Left lung (tissue), 10 donors: ENCODE data around the gene TGM1. TPM values are rescaled to one million over a fixed set of nuclear protein-coding genes. Genes with fewer than 3 reads are reported as not detected.

Experiments
- ATAC-seq: fragments of 200-7000 bp; cut with Tn5 transposase; one replicate; pipeline ENCODE4 v1.9.1; 2020; ENCODE audit warnings: moderate library complexity
- DNase-seq, 4 donors: peaks; one replicate each; pipeline ENCODE4 v3.0.0-alpha.2; 2013 to 2020
- H3K27ac ChIP-seq, 2 donors: fragments of 200-600 bp; sonication (generic) in 1 of 2; one replicate each; pipeline versions ENCODE4 v1.5.0 to v1.8.0; 2020 to 2021
- H3K27me3 ChIP-seq, 2 donors: fragments of 200-600 bp; sonication (generic) in 1 of 2; one replicate each; pipeline versions ENCODE4 v1.5.0 to v1.8.0; 2020 to 2021
- H3K36me3 ChIP-seq, 2 donors: fragments of 200-600 bp; sonication (generic) in 1 of 2; one replicate each; pipeline versions ENCODE4 v1.5.0 to v1.8.0; 2020 to 2021
- H3K4me1 ChIP-seq, 2 donors: fragments of 200-600 bp; one replicate each; pipeline ENCODE4 v1.8.0; 2021
- H3K4me3 ChIP-seq, 2 donors: fragments of 200-600 bp; sonication (generic) in 1 of 2; one replicate each; pipeline versions ENCODE4 v1.5.0 to v1.8.0; 2020 to 2021; ENCODE audit warnings: mild to moderate bottlenecking in 1 of 2
- H3K9me3 ChIP-seq, 2 donors: fragments of 200-600 bp; sonication (generic) in 1 of 2; one replicate each; pipeline versions ENCODE4 v1.5.0 to v1.8.0; 2020 to 2021
- CTCF ChIP-seq, 2 donors: fragments of 200-600 bp; sonication (generic) in 1 of 2; IDR thresholded peaks; one replicate each; pipeline versions ENCODE4 v1.5.0 to v1.8.0; 2021; ENCODE audit warnings: antibody characterized with exemption in 2 of 2
- intact Hi-C, 2 donors: fragments of 100-400 bp; cut with DNase I; formaldehyde crosslinking; loops; one replicate each; pipeline versions ENCODE4 v1.11.2 to v1.14.2; 2022
- polyA plus RNA-seq, 6 donors: library from polyadenylated mRNA; unstranded; fragments of 120-200 nt; gene quantifications; one replicate each; pipeline ENCODE4 v1.2.1, GENCODE V29; 2013; ENCODE audit not compliant: insufficient read length in 6 of 6
- total RNA-seq, 2 donors: library from RNA; stranded (reverse); fragmentation: NEBNext Ultra II Directional; extraction: Animal tissue kit (Norgen Biotek cat#: 25700); gene quantifications; one replicate each; pipeline ENCODE4 v1.2.1, GENCODE V29; 2021
- donor health status: DM: no; HTN: yes; CAD: no.
- donor health status: DM: no; HTN: no; CAD: no.

The TGM1 gene
- total and polyA plus RNA-seq, 8 donors: 2.6 to 9.6 (median 3.6) TPM

GRCh38 chr14:24273422-24273998 is 10.5 kb upstream of the TGM1 start:
- no peak for DNase-seq
- Histone ChIP-seq H3K36me3 (peaks cover 0 to 18% of the 10 kb centered on the region in 2 donors), H3K27ac (peak overlapping the region; percentile 97 to 99), H3K4me1 (peaks cover 23 to 75% of the 10 kb centered on the region in 2 donors), H3K9me3 (no peaks in the 10 kb centered on the region), H3K27me3 (no peaks in the 10 kb centered on the region), H3K4me3 (no peak overlapping the region)
- intact Hi-C loops: no loop called here
- no peak for TF ChIP-seq CTCF (IDR thresholded peaks at IDR 0.05)
- no peak for ATAC-seq

GRCh38 chr14:24272467-24272866 is 9.5 kb upstream of the TGM1 start:
- Histone ChIP-seq H3K9me3 (no peaks in the 10 kb centered on the region), H3K4me1 (peaks cover 23 to 65% of the 10 kb centered on the region in 2 donors), H3K4me3 (no peak overlapping the region), H3K36me3 (peaks cover 0 to 28% of the 10 kb centered on the region in 2 donors), H3K27ac (peak overlapping the region; percentile 97 to 99), H3K27me3 (no peaks in the 10 kb centered on the region)
- ATAC-seq (peak; percentile 2), DNase-seq (peak in 1 of 4 donors; percentile 30)
- intact Hi-C loops: no loop called here
- TF ChIP-seq CTCF (IDR thresholded peaks at IDR 0.05): no peak

- TF ChIP-seq CTCF (IDR thresholded peaks at IDR 0.05): no peak
- H3K4me1 ChIP-seq: peaks cover 23 to 58% of the 10 kb centered on the region in 2 donors
- no peak for ATAC-seq
- peak overlapping the region; percentile 97 to 99 for H3K27ac ChIP-seq
- intact Hi-C loops: no loop called here
- no peaks in the 10 kb centered on the region for H3K9me3 ChIP-seq
- no peak for DNase-seq
- H3K27me3 ChIP-seq: no peaks in the 10 kb centered on the region
- H3K4me3 ChIP-seq: peak overlapping the region; percentile 77 to 84
- peaks cover 0 to 34% of the 10 kb centered on the region in 2 donors for H3K36me3 ChIP-seq
Observed at GRCh38 chr14:24271834-24272263, 8.9 kb upstream of the TGM1 start.

GRCh38 chr14:24271134-24271833 is 8.3 kb upstream of the TGM1 start, which contains the start of gene RABGGTA:
TSS of gene RABGGTA (minus strand) at chr14:24271597. CDS start at chr14:24271115, 482 bp downstream.
- intact Hi-C loops: no loop called here
- peak; percentile 91 for ATAC-seq
- H3K27me3 ChIP-seq: no peaks in the 10 kb centered on the region
- TF ChIP-seq CTCF (IDR thresholded peaks at IDR 0.05): peak; percentile 66 to 78
- H3K4me3 ChIP-seq: peak within 1 kb of the TSS; percentile 77 to 84
- H3K4me1 ChIP-seq: peaks cover 23 to 54% of the 10 kb centered on the region in 2 donors
- peaks cover 0 to 40% of the 10 kb centered on the region in 2 donors for H3K36me3 ChIP-seq
- H3K9me3 ChIP-seq: no peaks in the 10 kb centered on the region
- H3K27ac ChIP-seq: peak within 1 kb of the TSS; percentile 97 to 99
- DNase-seq: peak; percentile 72 to 97 (median 92)

GRCh38 chr14:24270537-24271133 is 7.7 kb upstream of the TGM1 start:
- DNase-seq (peak in 1 of 4 donors; percentile 28), ATAC-seq (peak; percentile 7)

More at GRCh38 chr14:24270537-24271133, 7.7 kb upstream of the TGM1 start:
- no peak for TF ChIP-seq CTCF (IDR thresholded peaks at IDR 0.05)
- H3K4me3 ChIP-seq: peak overlapping the region; percentile 77 to 84
- H3K27me3 ChIP-seq: no peaks in the 10 kb centered on the region
- H3K27ac ChIP-seq: peak overlapping the region; percentile 97 to 99
- H3K36me3 ChIP-seq: peaks cover 0 to 47% of the 10 kb centered on the region in 2 donors
- H3K9me3 ChIP-seq: no peaks in the 10 kb centered on the region
- H3K4me1 ChIP-seq: peaks cover 23 to 47% of the 10 kb centered on the region in 2 donors
- intact Hi-C loops: no loop called here
